GM21723 (cell line): Measurements from ENCODE around the gene MAP3K8.
A peak's percentile ranks its signal among the peaks of the same experiment; 100 is the strongest.

Experiments used
- ATAC-seq: cut with Tn5 transposase; IDR thresholded peaks from one replicate; pipeline ENCODE4 v1.9.1; 2021; ENCODE audit warnings: mild to moderate bottlenecking, moderate library complexity; ENCODE audit not compliant: unreplicated experiment

The MAP3K8 gene

GRCh38 chr10:30433730-30434272, at the start of gene MAP3K8:
Gene MAP3K8, plus strand, starts transcription at chr10:30434184. Its CDS starts 4,755 bp downstream, at chr10:30438939.
- peak; percentile 67 for ATAC-seq

DNA sequence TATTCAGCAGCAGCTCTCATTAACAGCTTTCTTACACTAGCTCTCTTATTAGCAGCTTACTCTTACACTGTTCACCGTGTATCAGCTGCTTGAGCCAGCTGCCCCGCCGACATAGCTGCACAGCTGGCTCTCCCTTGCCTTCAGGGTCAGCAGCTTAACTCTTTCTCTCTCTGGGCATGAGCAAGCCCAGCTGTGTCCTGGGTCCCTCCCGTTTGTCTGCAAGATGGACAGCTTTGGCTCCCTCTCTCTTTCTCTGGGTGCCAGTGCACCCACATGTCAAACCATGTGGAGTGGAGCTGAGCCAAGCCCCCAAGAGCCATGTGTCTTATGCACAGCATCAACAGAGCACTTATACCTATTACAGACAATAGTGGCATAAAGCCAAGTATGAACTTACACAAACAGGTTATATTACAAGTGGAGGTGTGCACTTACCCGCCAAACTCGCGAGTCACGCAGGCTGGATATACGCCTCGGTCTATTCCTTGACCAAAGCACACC, 49.2 kb upstream of the MAP3K8 start:
- no peak for ATAC-seq

DNA sequence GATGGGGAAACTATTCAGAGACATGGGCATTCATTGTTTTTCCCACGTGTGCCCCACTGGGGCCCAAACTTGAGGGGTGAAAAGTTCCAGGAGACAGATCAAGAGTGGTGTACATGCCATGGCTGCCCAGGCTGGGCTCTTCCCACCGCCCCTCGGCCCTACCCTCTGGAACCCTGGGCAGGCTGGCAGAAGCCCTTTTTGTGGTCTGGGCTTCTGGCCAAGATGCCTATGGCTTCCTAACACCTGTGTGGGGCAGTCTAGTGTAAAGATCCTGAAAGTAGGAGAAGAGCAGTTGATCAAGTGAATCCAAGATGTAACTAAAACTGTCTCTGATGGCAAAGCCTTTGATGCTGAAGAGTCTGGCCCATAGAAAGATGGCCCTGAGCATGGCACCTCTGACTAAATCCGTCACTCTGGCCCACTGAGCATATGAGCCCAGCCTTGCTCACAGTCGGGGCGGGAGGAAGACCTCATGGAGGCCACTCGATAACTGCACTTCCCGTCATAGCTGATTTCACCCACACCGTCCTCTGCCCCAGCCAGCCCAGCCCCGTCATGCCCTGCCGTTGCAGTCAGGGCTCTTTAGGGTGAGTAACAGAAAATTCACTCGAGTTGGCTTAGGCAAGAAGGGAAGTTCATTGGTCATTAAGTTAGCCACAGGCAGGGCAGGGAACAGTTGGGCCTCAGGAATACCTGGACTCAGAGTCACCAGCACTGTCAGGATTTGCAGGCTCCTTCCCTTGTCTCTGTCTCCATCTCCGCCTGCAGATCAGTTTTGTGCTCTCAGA, 47.0 kb upstream of the MAP3K8 start:
- ATAC-seq = no peak

DNA sequence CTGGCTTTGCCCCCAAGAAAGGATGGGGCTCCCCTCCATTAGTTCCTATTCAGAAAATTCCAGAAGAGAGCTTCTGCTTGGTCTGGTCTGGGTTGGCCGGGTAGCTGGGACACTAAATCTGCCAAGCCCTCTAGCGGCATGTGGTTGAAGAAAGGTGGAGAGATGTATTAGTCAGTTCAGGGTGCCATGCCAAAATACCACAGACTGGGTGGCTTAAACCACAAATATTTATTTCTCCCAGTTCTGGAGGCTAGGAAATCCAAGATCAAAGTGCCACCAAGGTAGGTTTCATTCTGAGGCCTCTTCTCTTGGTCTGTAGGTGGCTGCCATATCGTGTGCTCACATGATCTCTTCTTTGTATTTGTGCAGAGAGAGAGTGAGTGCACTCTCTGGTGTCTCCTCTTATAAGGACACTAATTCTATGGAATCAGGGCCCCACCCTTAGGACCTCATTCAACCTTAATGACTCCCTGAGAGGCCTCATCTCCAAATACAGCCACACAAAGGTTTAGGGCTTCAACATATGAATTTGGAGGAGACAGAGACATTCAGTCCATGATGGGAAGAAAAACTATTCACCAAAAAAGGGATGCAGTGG, 46.2 kb upstream of the MAP3K8 start:
- ATAC-seq = no peak

DNA sequence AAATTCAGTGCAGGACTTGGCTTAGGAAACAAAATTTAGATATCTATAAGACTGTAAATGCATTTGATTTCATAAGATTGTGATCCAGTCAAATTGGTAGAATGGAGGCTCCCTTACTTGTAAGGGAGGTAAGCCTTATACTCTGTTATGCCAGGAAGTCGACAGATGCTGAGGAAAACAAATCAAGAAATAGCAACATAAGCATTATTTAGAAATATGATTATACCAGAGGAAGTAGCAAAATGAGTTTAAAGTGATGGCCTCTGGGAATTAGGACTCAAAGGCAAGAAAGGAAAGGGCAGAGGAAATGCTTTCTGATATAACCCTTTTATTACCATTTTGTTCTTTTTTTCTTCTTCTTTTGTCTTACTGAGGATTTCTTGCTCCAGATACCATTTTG, 44.4 kb upstream of the MAP3K8 start:
- no peak for ATAC-seq

GRCh38 chr10:30390207-30390606, 43.8 kb upstream of the MAP3K8 start:
- no peak for ATAC-seq

DNA sequence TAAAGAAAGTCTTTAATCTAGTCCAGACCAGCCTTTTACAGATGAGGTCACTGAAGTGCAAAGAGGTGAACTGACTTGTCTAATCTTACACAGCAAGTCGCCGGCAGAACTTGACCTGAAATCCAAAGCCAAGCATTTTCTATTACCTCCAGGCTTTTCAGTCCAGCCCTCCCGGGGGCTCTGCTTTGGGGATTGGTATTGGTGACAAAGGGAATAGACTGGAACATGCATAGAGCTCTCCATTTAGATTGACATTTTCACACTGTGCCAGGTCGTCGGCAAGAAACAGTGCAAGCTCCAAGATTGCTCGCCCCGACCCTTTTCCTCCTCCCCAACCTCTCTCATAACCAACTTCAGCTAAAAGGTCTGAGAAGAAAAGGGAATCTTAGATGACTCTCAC, 42.7 kb upstream of the MAP3K8 start:
- ATAC-seq = no peak

DNA sequence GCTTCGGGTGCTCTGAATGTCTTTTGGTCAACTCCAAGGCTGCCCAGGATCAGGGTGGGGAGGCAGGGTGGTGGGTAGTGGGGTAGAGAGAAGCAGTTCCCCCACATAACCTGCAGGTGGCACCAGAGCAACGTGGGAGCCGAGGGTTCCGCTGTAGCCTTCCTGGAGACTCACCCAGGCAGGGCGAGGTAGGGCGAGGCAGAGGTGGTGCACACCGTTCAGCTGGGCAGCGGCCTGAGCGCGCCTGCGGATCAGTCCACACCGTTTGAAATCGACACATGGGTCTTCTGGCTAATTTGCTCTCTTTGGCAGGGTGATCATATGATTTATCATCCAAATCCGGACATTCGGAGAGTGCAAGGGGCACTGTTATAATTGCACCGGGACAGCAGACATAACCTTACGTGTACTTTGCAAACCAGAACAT, 41.4 kb upstream of the MAP3K8 start:
- ATAC-seq = peak; percentile 92

GRCh38 chr10:30396293-30396692, 37.7 kb upstream of the MAP3K8 start:
- ATAC-seq = no peak

GRCh38 chr10:30396698-30397097, 37.3 kb upstream of the MAP3K8 start:
- no peak for ATAC-seq

- ATAC-seq = no peak
Measured at GRCh38 chr10:30398193-30398592, 35.8 kb upstream of the MAP3K8 start.

DNA sequence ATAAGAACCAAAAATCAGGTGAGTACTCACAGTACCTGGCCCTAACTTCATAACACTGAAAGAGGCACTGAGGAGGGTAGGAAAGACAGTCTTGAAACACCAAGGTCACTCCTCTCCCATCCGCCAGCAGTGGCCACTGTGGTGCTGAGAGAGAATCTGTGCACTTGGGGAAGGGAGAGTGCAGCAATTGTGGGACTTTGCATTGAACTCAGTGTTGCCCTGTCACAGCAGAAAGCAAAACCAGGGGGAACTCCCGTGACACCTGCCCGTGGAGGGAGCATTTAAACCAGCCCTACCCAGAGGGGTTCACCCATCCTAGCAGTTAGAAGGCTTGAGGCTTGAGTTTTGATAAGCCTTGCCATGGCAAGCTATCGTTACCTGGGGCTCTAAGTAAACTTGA, 35.2 kb upstream of the MAP3K8 start:
- ATAC-seq = no peak

GRCh38 chr10:30403494-30403893, 30.5 kb upstream of the MAP3K8 start:
- no peak for ATAC-seq

GRCh38 chr10:30404540-30404939, 29.4 kb upstream of the MAP3K8 start:
- no peak for ATAC-seq

GRCh38 chr10:30411263-30411662, 22.7 kb upstream of the MAP3K8 start:
- no peak for ATAC-seq

DNA sequence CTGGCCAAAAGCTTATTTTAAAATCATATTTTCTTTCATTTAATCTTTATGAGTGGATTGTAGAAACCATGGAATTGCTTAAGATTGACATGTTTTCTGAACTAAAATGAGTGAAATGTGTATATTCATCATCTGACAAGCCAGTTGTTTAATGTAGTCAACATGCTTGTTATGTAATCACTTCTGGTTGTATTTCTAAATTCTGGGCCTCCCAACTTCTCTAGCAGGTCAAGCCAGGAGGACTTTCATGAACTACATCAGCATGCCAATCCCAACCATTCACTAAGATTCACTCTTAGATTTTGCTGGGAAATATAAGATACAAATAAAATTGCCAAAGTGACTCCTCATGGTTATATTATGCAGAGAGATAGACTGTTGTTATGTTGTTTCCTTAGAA, 21.1 kb upstream of the MAP3K8 start:
- no peak for ATAC-seq

- peak; percentile 47 for ATAC-seq
Measured at GRCh38 chr10:30413996-30414576, 19.9 kb upstream of the MAP3K8 start.

DNA sequence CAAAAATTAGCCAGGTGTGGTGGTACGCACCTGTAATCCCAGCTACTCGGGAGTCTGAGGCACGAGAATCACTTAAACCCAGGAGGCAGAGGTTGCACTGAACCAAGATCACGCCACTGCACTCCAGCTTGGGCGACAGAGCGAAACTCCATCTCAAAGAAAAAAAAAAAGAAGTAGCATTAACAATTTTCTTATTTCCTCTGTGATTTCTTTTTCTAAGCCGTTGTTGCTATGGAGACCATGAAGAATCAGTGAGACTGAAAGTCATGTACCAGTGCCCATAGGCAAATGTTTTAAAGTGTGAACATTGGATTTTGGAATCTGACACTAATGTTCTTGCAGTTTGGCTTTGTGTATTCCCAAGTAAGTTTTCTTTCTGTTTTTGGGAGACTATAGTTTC, 18.4 kb upstream of the MAP3K8 start:
- no peak for ATAC-seq

DNA sequence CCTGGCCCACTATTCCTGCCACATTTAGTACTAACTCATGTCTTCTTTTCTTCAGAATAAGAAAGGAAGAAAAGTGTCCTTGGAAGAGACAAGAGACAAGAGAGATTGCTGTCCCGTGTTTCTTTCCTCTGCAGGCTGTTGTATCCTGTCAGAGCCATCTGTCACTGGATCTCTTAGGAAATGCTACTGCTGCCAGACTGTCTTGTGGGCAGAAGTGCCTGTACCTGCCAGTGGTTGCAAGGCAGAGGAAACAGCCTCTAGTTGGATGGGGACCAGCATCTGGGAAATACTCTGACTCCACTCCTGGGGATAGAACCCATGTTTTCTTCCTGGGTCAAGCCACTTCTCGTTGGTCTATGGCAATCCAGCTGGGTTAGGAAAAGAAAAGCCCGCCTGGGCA, 16.7 kb upstream of the MAP3K8 start:
- ATAC-seq = no peak

DNA sequence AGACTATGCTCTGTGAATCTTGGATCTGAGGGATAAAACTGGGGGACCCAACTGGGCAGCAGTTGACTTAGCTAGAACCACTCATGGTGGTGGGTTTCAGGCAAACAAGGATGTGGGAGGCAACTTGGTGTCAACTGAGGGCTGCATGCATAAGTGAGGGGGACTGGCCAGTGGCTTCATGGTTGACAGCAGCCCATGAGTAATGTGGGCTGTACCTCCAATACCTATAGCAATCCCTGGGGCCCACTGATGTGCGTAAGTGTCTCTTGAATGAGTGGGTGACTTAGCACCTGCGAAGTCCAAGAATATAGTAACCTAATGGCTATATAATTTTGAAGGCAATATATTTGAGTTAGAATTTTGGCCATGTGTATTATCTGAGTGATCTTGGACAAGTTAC, 13.7 kb upstream of the MAP3K8 start:
- peak; percentile 57 for ATAC-seq

DNA sequence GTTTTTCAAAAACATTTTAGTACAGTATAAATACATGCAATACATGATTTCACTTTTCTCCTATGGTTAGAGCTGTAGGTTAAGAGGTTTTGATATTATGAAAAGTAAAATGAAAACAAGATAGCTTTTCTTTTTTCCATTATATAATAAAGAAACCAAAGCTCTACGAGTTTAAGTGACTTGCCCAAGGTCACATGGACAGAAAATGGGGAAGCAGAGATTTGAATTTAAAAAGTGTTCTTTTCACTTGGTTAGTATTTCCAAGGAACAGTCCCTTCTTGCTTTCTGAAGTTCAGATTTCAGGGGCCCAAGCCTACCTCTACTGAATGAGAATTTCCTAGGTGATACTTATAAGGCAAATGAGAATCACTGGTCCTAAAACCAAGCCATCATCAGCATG, 13.2 kb upstream of the MAP3K8 start:
- no peak for ATAC-seq
